Body of pancreas (tissue), 4 donors: ENCODE measurements around the gene NEGR1. TPM values are rescaled to one million over a fixed set of nuclear protein-coding genes. Genes with fewer than 3 reads are reported as not detected.
A peak's percentile ranks its signal among the peaks of the same experiment; 100 is the strongest.

Experiments
- ATAC-seq: fragments of 150-250 bp; one replicate; pipeline ENCODE4 v1.9.1; 2016
- DNase-seq, 4 donors: peaks; one replicate each; pipeline ENCODE4 v3.0.0-alpha.2; 2019
- H3K27ac ChIP-seq, 4 donors: fragments of 200-600 bp; sonication (generic); 1 replicate in 3 of 4; 2 replicates in 1 of 4; pipeline versions ENCODE4 v1.5.1 to v1.6.1; 2016 to 2019; ENCODE audit warnings: mild to moderate bottlenecking in 1 of 4, mixed read lengths in 1 of 4, moderate library complexity in 1 of 4
- H3K27me3 ChIP-seq, 2 donors: fragments of 200-600 bp; sonication (generic); one replicate each; pipeline ENCODE4 v1.6.0; 2016; ENCODE audit warnings: mild to moderate bottlenecking in 1 of 2
- H3K36me3 ChIP-seq, 2 donors: fragments of 200-600 bp; sonication (generic); replicated peaks in 1 of 2; 2 replicates each; pipeline ENCODE4 v1.5.1; 2016; ENCODE audit warnings: low read depth in 2 of 2; ENCODE audit not compliant: insufficient read depth in 1 of 2
- H3K4me1 ChIP-seq: fragments of 200-600 bp; sonication (generic); one replicate; pipeline ENCODE4 v1.6.0; 2016
- H3K4me3 ChIP-seq, 2 donors: fragments of 200-600 bp; sonication (generic); 1 replicate in 1 of 2; 2 replicates in 1 of 2; pipeline ENCODE4 v1.5.1; 2016 to 2019
- H3K9me3 ChIP-seq, 3 donors: fragments of 200-600 bp; sonication (generic); 1 replicate in 2 of 3; 2 replicates in 1 of 3; pipeline ENCODE4 v1.5.1; 2016
- POLR2A ChIP-seq, 3 donors: fragments of 450-650 bp; IDR thresholded peaks; one replicate each; pipeline ENCODE4 v1.6.1; 2016; ENCODE audit warnings: antibody characterized with exemption in 3 of 3, mild to moderate bottlenecking in 2 of 3
- WGBS, 2 donors: methylation state at CpG; one replicate each; pipeline ENCODE4 v1.1.5; 2017; 5-methylcytosine and 5-hydroxymethylcytosine counted together
- intact Hi-C: fragments of 100-400 bp; cut with DNase I; formaldehyde crosslinking; loops from one replicate; pipeline ENCODE4 v1.15.1; 2023
- total RNA-seq, 2 donors: library from RNA; depleted of rRNA; stranded (reverse); fragments of >200 nt; gene quantifications; one replicate each; pipeline ENCODE4 v1.1.0, GENCODE V29; 2016
- TF ChIP-seq, protein P1 (sequence below), 7 experiments: fragments of 450-650 bp in 4 of 7; fragments of 200-600 bp in 3 of 7; sonication (generic) in 3 of 7; IDR thresholded peaks; one replicate each; pipeline ENCODE4 v1.5.1; 2016 to 2019; ENCODE audit warnings: antibody characterized with exemption in 7 of 7

The NEGR1 gene
- total RNA-seq, 2 donors from 2014 or later: 6.3 to 9.6 TPM

DNA sequence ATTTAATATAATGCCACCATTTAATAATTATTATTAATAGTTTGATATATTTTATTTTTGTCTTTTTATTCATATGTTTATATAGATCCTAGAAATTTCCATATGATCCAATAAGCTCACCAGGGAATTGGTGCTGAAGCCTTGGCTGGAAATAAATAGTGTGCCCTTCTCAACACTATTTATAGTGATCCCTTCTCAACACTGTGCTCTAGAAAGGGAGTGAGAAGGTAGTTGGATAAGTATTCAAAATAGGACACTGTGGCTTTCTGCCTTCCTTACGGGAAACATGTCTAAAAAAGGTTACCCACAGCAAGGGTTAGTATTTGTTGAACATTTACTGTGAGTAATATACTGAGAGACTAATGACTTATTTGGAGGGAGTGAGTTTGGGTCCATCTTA is 496.1 kb downstream of the NEGR1 start:
- TF ChIP-seq, protein P1, sequence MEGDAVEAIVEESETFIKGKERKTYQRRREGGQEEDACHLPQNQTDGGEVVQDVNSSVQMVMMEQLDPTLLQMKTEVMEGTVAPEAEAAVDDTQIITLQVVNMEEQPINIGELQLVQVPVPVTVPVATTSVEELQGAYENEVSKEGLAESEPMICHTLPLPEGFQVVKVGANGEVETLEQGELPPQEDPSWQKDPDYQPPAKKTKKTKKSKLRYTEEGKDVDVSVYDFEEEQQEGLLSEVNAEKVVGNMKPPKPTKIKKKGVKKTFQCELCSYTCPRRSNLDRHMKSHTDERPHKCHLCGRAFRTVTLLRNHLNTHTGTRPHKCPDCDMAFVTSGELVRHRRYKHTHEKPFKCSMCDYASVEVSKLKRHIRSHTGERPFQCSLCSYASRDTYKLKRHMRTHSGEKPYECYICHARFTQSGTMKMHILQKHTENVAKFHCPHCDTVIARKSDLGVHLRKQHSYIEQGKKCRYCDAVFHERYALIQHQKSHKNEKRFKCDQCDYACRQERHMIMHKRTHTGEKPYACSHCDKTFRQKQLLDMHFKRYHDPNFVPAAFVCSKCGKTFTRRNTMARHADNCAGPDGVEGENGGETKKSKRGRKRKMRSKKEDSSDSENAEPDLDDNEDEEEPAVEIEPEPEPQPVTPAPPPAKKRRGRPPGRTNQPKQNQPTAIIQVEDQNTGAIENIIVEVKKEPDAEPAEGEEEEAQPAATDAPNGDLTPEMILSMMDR (IDR thresholded peaks at IDR 0.05): no peak
- TF ChIP-seq POLR2A (IDR thresholded peaks at IDR 0.05): no peak
- no peak overlapping the region for H3K4me3 ChIP-seq
- H3K27ac ChIP-seq: no peak overlapping the region
- no peaks in the 10 kb centered on the region for H3K36me3 ChIP-seq
- H3K4me1 ChIP-seq: peaks cover 26% of the 10 kb centered on the region
- 97 to 100% methylated on average over 1 of the region's 1 CpG for WGBS, 2 donors
- H3K9me3 ChIP-seq: no peaks in the 10 kb centered on the region
- ATAC-seq (no peak), DNase-seq (no peak)
- no peaks in the 10 kb centered on the region for H3K27me3 ChIP-seq
- intact Hi-C loops: no loop called here

DNA sequence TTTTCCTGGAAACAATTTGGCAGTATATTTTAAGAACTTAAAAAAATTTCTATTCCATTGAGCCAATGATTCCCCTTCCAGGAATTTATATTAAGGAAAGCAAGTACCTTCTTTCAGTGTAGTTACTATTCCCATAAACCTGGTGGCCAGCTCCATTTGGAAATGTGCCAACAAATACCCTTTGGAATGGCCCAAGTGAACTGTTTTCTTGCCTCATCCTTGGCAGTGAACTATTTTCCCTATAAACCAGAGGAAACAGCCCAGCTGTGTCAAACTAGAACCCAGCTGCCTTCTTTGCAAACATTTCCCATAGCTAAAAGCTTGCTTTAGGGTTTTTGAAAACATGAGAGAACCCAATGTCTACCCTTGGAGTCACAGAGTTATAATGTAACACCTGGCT is 496.9 kb downstream of the NEGR1 start:
- peak; percentile 84 for ATAC-seq
- Histone ChIP-seq H3K27ac (peak overlapping the region in 1 of 4 donors; percentile 2), H3K36me3 (no peaks in the 10 kb centered on the region), H3K4me1 (peaks cover 26% of the 10 kb centered on the region), H3K4me3 (no peak overlapping the region), H3K9me3 (no peaks in the 10 kb centered on the region), H3K27me3 (no peaks in the 10 kb centered on the region)
- TF ChIP-seq, protein P1 (IDR thresholded peaks at IDR 0.05): no peak
- TF ChIP-seq POLR2A (IDR thresholded peaks at IDR 0.05): no peak
- intact Hi-C loops: no loop called here
- peak; percentile 23 to 66 (median 53) for DNase-seq

DNA sequence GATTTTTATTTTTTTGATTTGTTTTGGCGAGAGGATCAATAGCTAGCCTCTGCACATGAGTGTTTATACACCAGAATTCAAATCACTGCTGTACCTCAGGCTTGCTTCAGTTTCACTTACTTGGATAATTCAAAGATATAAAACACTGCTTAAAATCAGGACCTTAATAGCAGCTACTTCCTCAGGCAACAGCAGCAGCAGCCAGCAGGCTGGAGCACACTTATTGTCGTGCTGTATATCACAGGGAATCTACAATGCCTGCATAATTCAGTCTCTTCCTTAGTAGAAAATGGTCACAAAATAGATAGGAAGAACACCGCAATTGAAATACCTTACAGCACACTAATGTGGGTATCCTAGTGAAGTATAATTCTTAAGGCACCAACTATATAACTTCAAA is 497.3 kb downstream of the NEGR1 start:
- ATAC-seq (no peak), DNase-seq (no peak)
- Histone ChIP-seq H3K4me3 (no peak overlapping the region), H3K9me3 (no peaks in the 10 kb centered on the region), H3K27me3 (no peaks in the 10 kb centered on the region), H3K4me1 (peaks cover 26% of the 10 kb centered on the region), H3K27ac (no peak overlapping the region), H3K36me3 (no peaks in the 10 kb centered on the region)
- TF ChIP-seq, protein P1 (IDR thresholded peaks at IDR 0.05): no peak
- no peak for TF ChIP-seq POLR2A (IDR thresholded peaks at IDR 0.05)
- intact Hi-C loops: no loop called here
- WGBS, 2 donors: 65 to 69% methylated on average over 3 of the region's 3 CpGs

DNA sequence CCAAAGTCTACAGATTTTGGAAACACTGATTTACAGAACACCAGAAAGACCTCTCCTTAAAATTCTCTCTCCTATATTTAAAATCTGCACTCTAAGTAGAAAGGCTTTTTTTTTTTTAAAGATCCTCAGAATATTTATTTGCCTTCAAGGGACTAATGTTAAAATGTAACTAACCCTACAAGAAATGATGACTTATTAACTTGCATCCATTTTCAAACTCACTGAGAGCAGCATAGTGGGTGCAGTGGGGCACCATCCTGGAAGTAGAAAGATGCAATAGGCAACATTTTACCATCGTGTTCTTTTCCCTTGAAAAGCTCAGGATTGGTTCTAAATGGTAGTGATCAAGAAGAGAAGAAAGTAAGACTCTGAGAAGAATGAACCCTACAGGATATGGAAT is 498.1 kb downstream of the NEGR1 start:
- WGBS, 2 donors: 74 to 83% methylated on average over 1 of the region's 1 CpG
- TF ChIP-seq POLR2A (IDR thresholded peaks at IDR 0.05): no peak
- TF ChIP-seq, protein P1 (IDR thresholded peaks at IDR 0.05): no peak
- intact Hi-C loops: no loop called here
- Histone ChIP-seq H3K4me3 (no peak overlapping the region), H3K4me1 (peaks cover 26% of the 10 kb centered on the region), H3K27me3 (no peaks in the 10 kb centered on the region), H3K27ac (no peak overlapping the region), H3K36me3 (no peaks in the 10 kb centered on the region), H3K9me3 (no peaks in the 10 kb centered on the region)
- ATAC-seq (no peak), DNase-seq (no peak)

DNA sequence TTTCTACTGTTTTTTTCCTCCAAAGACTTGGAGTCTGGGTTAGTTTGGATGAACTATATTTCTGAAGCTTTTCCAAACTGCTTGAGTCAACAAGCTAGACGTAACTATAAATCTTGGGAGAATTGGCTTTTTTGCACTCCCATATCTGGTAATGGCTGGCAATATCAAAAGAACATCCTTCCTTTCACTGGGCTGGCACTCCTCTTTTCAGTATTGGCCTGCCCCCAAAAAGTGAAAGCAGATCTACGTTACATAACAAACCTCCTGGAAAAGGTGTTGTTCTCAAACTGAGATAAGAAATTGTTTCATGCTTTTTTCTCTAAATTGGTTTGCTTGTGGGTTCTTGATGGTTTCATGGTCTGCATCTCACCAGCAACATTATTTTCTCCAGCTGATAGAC is 499.3 kb downstream of the NEGR1 start:
- no peaks in the 10 kb centered on the region for H3K36me3 ChIP-seq
- no peak overlapping the region for H3K27ac ChIP-seq
- no peaks in the 10 kb centered on the region for H3K9me3 ChIP-seq
- intact Hi-C loops: no loop called here
- no peak overlapping the region for H3K4me3 ChIP-seq
- no peak for TF ChIP-seq POLR2A (IDR thresholded peaks at IDR 0.05)
- TF ChIP-seq, protein P1 (IDR thresholded peaks at IDR 0.05): no peak
- no peaks in the 10 kb centered on the region for H3K27me3 ChIP-seq
- 31 to 38% methylated on average over 2 of the region's 2 CpGs for WGBS, 2 donors
- DNase-seq (peak in 1 of 4 donors; percentile 7), ATAC-seq (no peak)
- peaks cover 26% of the 10 kb centered on the region for H3K4me1 ChIP-seq
